CD4-positive, alpha-beta T cell treated with Interleukin-2 at 100 ng/mL for 4 hours (primary cell): ENCODE results near the gene MNAT1.
"Not testable (repeated sequence)": the region's sequence is repeated elsewhere in the genome, so short reads cannot be mapped to it uniquely, and the experiment has no call there.

Experiments
- DNase-seq: peaks from one replicate; pipeline ENCODE4 v3.0.0-alpha.2; 2020; ENCODE audit warnings: low spot score

The MNAT1 gene

DNA sequence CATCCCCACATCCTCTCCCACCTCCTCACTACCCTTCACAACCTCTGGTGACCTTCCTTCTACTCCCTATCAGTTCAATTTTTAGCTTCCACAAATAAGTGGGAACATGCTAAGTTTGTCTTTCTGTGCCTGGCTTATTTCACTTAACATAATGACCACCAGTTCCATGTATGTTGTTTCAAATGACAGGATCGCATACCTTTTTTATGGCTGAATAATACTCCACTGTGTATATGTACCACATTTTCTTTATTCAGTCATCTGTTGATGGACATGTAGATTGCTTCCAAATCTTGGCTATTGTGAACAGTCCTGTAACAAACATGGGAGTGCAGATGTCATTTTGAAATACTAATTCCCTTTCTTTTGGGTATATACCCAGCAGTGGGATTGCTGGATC is 147.7 kb downstream of the MNAT1 start:
- no peak for DNase-seq

DNA sequence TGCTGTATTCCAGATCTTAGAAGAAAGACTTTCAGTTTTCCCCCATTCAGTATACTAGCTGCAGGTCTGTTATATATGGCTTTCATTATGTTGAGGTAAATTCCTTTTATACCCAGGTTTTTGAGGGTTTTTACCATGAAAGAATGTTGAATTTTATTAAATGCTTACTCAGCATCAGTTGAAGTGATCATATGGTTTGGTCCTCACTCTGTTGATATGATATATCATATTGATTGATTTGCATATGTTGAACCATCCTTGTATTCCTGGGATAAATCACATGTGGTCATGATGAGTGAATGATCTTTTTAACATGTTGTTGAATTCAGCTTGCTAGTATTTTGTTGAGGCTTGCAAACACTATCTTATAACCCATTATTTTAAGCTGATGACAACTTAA is 149.6 kb downstream of the MNAT1 start:
- no peak for DNase-seq

DNA sequence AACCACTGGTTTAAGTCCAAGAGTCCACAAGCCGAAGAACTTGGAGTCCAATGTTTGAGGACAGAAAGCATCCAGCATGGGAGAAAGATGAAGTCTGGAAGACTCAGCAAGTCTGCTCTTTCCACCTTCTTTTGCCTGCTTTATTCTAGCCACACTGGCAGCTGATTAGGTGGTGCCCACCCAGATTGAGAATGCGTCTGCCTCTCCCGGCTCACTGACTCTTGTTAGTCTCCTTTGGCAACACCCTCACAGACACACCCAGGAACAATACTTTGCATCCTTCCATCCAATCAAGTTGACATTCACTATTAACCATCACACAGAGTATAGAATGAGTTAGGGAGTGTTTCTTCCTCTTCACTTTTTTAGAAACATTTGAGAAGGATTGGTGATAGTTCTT is 156.1 kb downstream of the MNAT1 start:
- not testable (repeated sequence) for DNase-seq

DNA sequence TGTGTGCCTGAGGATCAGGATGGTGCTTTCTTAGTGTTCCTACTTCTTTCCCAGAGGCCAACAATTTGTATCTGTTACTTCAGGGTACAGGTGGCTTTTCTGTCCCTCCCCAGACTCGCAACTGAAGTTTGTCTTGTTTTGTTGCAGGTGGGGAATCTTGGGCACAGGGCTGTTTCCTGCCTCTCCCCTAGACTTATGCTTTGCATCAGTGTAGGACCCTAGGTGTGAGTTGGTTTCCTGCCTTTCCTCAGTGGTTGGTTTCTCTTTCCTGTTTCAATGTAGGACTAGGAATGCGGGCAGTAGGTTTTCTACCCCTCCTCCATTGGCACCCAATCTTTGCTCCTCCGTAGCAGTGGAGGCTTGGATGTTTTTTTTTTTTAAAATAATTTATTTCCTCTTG is 159.3 kb downstream of the MNAT1 start:
- no peak for DNase-seq

DNA sequence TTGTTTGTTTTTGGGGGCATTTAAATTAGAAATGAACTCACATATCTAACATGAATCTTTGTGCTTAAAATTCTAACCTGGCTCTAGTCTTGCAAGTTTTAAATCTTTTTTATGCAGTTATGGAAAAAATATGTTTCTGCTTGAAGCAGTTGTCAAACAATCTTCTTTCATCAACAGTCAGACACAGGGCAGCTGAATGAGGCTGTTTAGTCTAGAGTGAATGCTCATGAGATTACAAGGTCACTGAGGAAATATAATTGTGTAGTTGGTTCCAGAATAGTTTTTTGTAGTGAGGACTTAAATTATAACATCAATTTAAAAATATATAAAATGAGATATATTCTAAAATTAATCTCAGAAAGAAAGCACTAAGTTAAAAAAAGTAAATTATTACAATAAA is 169.8 kb downstream of the MNAT1 start:
- no peak for DNase-seq

DNA sequence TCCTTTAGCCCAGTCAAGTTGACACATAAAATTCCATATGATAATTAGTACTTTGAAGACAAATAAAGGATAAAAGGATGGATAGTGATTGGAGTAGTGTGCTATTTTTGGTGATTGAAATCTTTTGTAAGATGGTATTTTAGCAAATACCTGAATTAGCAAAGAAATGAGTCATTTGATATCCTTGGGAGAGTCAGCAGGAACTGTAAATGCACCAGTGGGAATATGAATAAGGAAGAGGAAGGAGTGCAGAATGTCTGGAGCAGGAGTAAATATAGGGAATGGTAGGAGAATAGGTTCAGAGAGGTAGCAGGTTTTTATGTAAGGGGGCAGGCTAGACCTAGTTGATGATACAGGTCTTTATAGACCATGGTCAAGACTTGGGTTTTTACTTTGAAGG is 171.4 kb downstream of the MNAT1 start:
- no peak for DNase-seq

DNA sequence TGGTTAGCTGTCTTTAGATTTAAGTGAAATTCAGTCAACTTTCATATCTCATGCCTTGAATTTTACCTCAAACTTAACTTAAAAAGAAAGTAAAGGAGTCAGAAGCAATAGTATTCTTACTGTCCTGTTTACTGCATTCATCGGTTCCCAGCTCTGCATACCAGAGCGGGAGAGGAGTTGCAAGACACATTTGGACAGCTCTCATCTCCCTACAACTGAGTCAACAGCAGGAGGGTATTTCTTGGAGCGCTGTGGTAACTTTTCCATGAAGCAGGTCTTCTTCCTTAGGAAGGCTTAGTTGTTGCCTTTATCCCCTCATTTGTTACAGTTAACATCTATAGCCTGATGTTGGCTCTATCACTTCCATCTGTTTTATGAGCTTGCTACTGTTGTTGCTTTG is 181.2 kb downstream of the MNAT1 start:
- no peak for DNase-seq

DNA sequence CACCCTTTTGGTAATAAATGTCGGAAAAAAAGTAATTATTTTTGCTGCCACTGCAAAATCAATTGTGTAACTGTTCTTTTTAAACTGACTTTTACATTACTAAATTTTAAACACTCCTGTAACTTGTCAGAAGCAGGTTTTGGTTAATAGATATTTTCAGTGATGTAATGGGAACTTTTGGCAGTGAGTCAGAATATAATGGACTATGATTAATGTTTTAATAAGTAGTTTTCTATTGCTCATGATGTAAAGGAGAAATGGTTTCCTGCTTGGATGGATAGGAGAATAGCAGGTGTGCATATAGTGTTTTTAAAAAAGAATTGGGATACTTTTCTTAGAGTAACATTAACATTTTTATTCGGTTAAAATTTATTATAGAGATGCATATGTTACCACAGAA is 187.5 kb downstream of the MNAT1 start:
- no peak for DNase-seq

DNA sequence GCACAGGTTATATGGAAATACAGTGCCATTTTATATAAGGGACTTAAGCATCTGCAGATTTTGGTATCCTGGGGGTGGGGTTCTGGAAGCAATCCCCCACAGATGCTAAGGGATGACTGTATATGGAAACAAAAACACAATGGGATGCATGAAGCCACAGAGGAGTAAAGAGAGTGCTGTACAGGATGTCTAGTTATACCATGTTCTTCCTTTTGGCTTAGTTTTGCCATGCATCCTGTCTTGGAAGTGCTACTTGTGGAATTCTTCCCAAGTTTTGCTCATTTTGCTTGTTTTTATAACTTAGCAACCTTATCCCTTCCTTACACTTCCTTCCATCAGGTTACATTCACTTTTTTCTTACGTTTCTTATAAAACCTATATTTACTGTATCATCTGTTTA is 190.7 kb downstream of the MNAT1 start:
- no peak for DNase-seq

DNA sequence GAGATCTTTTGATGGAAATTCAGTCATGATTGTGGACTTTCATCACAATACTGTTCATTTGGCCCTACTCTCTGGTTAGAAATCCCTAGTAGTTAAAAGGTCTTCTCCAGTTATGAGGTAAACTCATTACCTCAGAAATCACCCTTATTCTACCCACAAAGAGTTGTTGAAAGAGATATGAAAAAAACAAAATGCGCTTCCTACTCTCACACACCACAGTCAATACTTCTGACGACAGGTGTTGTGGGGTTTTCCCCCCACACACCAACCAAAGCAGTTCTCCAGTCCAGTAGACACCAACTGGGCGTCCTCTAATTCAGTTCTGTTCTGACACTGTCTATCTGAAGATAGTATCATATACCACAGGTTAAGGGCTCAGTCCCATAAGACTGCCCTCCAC is 191.4 kb downstream of the MNAT1 start:
- no peak for DNase-seq

DNA sequence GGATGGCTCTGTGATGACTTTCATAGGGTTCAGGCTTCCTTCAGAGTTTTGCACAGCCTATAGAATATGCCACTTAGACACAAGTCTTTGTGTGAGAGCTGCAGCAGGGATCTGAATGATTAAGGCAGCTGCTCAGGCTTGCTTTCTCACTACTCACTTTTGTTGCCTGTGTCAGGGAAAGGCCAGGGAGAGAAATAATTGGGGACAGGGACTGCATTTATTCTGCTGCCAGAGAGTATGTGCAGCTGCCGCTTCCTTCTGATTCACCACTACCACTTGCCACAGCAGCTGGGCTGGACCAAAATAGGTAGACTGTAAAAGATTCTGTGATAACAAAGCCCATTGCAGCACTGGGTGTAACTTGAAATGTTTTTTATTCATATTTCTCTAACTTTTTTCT is 196.7 kb downstream of the MNAT1 start:
- no peak for DNase-seq

DNA sequence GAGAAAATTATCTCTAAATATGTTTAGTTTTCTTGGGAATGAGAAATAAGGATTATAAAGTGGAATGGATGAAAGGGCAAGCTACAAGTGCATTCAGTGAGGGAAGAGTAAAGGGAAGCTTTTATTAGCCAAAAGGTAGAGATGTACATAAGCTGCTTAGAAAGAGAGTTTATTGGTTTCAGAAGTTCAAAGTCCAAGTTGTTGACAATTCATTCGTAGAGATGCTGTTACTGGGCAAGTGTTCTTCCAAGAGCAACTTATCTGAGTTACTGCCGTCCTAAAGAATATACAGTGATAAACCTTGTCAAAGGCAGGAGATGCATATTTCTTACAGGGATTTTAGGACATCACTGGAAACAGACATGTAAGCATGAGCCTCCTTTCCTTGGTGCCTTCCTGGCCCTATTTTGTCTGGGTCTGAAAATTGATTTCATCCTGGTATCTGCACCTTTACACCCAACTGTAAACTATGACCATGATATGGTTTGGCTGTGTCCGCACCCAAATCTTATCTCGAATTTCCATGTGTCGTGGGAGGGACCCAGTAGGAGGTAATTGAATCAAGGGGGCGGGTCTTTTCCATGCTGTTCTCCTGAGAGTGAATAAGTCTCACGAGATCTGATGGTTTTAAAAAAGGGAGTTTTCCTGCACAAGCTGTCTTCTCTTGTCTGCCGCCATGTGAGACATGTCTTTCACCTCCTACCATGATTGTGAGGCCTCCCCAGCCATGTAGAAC is 199.5 kb downstream of the MNAT1 start:
- no peak for DNase-seq

DNA sequence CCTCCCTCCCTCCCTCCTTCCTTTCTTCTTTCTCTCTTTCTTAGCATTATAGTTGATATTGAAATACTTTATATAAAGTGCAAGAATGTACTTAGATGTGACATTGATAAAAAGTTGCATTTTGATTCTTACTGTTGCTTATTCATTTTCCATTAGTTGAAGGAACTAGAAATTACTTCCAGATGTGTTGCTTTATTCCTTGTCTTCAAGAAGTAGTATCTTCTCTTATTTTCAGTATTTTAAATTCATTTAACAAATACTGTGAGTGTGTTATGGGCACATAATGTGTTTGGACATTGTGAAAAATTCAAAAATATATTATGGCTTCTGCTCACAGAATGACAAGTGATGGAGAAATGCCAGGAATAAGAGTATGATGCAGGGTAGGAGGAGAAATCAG is 200.8 kb downstream of the MNAT1 start:
- DNase-seq: no peak

DNA sequence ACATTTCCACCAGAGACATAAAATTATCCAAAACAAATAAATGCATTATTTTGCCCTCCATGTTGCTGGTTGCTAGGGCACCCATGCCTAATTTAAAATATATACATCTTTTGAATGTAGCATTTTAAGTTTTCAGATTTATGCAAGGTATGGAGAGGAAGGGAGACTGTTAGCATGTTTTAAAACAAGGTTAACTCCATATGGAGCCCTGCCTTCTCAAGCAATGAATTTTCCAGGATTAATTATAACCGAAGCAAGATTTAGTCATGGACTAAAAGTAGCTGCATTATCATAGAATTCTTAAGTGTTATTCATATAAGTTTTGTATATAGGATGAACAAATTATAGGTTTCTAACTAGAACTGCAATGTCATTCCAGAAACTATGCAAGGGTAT is 209.1 kb downstream of the MNAT1 start:
- no peak for DNase-seq

DNA sequence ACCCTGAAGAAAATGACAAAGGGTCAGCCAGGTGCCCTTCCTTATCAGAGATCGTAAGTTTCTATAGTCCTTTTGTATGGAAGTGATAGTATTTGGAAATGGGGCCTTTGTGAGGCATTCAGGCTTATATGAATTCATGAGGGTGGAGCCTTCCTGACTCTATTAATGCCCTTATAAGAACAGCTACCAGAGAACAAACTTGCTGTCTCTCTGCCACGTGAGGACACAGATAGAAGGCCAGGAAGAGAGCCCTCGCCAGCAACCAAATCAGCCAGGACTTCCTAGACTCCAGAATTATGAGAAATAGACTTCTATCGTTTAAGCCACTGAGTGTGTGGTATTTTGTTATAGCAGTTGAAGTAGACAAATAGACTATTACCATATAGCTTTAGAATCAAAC is 209.6 kb downstream of the MNAT1 start:
- DNase-seq: no peak

DNA sequence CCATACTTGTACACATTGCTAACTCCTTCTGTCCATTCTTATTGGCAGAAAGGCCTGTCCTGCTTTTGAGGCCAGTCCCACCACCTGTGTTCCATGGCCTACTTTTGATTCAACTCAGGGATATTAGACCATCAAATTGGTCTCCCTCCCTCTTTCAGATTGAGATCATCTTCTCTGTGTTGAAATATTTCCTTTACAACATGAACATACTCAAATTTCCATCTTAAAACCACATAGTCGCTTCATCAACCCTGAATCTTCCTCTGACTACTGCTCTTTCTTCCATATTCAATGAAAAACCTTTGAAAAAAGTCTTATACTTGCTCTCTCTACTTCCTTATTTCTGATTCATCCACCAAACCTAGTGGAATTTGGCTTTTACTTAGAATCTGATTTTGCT is 211.4 kb downstream of the MNAT1 start:
- no peak for DNase-seq

DNA sequence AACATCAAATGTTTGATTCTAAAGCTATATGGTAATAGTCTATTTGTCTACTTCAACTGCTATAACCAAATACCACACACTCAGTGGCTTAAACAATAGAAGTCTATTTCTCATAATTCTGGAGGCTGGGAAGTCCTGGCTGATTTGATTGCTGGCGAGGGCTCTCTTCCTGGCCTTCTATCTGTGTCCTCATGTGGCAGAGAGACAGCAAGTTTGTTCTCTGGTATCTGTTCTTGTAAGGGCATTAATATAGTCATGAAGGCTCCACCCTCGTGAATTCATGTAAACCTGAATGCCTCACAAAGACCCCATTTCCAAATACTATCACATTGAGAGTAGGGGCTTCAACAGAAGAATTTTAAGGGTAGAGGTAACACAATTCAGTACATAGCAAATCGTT is 212.2 kb downstream of the MNAT1 start:
- no peak for DNase-seq

DNA sequence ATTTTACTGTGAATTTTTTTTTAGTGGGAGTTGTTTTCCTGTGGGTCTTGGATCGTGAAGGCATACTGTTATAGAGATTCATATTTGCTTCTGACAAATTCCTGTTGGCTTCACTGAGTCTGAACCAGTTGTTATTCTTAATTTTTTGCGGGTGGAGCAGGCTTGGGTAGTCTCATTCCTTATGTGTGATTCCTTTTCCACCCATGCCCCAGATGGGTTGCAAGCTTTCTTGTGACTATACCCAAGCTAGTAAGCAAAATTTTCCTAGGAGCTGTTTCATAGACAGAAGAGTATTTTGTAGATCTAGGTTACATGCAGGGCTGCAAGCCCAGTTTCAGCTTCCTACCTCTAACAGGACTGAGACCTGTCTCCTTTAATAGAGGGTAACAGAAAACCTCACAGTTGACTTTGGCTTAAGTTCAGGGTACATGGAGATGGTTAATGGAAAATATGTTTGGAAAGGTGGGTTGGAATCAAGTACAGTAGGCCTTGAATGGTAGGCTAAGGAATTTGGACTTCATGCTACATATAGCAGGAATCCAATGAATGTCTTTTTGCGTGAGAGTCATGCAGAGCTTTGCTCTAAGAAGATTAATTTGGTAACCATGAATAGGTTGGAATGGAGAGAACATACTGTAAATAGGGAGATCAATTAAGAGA is 217.3 kb downstream of the MNAT1 start:
- DNase-seq: no peak

DNA sequence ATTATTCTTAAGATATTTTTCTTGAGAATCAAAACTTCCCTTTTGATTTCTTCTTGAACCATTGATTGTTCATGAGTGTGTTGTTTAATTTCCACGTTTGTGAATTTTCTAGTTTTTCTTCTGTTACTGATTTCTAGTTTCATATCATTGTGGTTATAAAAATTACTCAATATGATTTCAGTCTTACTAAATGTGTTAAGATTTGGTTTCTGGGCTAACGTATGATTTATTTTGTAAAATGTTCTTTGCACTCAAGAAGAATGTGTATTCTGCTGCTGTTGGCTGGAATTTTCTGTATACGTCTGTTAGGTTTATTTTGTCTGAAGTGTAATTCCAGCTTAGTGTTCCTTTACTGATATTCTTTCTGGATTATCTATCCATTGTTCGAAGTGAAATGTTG is 221.6 kb downstream of the MNAT1 start:
- DNase-seq: no peak

DNA sequence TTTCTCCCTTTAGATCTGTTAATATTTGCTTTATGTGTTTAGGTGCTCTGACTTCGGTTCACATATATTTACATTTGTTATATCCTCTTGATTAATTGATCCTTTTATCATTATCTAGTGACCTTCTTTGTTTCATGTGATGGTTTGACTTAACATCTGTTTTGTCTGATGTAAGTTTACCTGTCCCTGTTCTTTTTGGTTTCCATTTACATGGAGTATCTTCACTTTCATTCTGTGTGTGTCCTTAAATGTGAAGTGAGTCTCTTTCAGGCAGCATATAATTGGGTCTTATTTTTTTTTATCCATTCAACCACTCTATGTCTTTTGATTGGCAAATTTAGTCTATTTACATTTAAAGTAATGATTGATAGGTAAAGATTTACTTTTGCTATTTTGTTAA is 222.1 kb downstream of the MNAT1 start:
- no peak for DNase-seq

DNA sequence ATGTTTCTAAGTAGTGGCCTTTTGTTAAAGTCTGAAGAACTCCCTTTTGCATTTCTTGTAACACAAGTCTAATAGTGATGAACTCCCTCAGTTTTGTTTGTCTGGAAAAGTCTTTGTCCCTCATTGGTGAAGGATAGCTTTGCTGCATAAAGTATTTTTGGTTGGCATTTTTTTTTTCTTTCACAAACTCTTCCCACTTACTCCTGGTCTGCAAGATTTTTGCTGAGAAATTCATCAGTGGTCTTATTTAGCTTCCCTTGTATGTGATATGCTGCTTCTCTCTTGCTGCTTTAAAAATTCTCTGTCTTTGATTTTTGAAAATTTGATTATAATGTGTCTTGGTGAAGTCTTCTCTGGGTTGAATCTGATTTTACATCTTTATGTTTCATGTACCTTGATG is 223.6 kb downstream of the MNAT1 start:
- no peak for DNase-seq

DNA sequence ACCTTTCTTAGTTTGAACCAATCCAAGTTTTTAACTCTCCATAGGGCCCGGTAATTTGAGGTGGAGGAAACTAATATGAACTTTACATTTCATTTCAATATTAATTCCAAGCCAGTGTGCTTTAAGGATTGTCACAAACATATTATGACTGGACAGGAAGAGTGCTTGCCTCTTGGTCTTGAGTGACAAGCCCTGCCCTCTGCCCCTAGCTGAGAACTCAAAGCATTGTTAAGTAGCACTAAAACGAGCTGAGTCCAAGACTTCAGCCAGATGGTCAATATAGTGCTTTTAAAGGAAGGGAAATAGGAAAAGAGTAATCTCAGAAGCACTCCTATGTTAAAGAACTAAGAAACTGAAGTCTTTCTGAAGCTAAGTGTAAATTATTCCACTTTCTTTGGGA is 229.2 kb downstream of the MNAT1 start:
- no peak for DNase-seq

DNA sequence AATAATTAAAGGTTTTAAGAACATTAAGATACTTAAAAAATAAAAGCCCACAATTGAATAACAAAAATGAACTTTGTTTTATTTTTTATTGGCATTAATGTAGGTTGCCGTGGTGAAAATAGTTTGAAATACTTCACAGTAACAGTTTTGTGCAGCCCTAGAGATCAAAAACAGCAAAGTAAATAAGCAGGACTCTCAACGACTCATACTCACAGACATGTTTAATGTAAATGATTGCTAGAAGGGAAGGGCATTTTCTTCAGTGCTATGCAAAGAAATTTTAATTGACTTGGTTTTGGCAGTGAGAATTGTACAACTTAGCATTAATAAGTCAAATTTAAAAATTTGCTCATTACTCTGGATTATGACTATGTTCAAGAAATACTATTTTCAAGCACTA is 230.3 kb downstream of the MNAT1 start:
- DNase-seq: no peak

DNA sequence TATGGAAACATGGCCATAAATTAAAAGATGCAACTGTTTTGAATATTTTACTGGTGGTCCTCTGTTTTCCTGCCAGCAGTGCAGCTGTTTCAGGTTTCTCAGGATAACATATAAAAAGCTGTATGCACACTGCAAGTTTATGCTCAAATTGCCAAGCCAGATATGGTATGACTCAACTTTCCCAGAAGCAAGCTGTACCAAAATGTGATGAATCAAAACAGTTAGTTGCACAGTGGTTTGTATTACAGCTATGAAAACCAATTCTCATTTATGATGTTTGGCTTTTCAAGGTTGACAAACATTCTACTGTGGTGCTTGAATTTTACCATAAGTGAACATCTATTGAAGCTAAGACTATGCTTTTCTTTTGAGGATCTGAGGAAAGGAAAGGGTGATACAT is 230.8 kb downstream of the MNAT1 start:
- no peak for DNase-seq
